SK-N-SH treated with all-trans-retinoic acid at 6 μM for 48 hours (cell line): Measurements from ENCODE around the gene ATP1A3.

Experiments used
- ATAC-seq: fragments of 200-7000 bp; cut with Tn5 transposase; 3 replicates; pipeline ENCODE4 v1.9.1; 2020; ENCODE audit warnings: mild to moderate bottlenecking, moderate library complexity
- ARNTL ChIP-seq: fragments of 450-650 bp; formaldehyde crosslinking; IDR thresholded peaks from 2 replicates; pipeline ENCODE4 v1.5.0; 2020; ENCODE audit warnings: low read depth, mild to moderate bottlenecking, moderate library complexity, borderline replicate concordance
- BACH2 ChIP-seq: fragments of 250-450 bp; sonication (Bioruptor Pico); IDR thresholded peaks from 2 replicates; pipeline ENCODE4 v1.9.0; 2021; ENCODE audit warnings: mild to moderate bottlenecking, borderline replicate concordance
- CREB5 ChIP-seq: fragments of 250-450 bp; sonication (Bioruptor Pico); IDR thresholded peaks from 2 replicates; pipeline ENCODE4 v1.5.1; 2020; ENCODE audit warnings: low read depth, mild to moderate bottlenecking, moderate library complexity
- CSDC2 ChIP-seq: fragments of 250-450 bp; sonication (Bioruptor Pico); IDR thresholded peaks from 2 replicates; pipeline ENCODE4 v1.5.0; 2020; ENCODE audit warnings: mild to moderate bottlenecking, moderate library complexity
- CSRNP3 ChIP-seq: fragments of 250-450 bp; sonication (Bioruptor Pico); IDR thresholded peaks from 2 replicates; pipeline ENCODE4 v1.5.1; 2021; ENCODE audit warnings: mild to moderate bottlenecking, moderate library complexity
- ISL1 ChIP-seq: fragments of 250-450 bp; sonication (Bioruptor Pico); IDR thresholded peaks from 2 replicates; pipeline ENCODE4 v2.1.2; 2022; ENCODE audit warnings: mild to moderate bottlenecking, moderate library complexity
- OSR1 ChIP-seq: fragments of 250-450 bp; sonication (Bioruptor Pico); IDR thresholded peaks from 2 replicates; pipeline ENCODE4 v1.8.0; 2022; ENCODE audit warnings: moderate library complexity, mild to moderate bottlenecking, inconsistent platforms
- PATZ1 ChIP-seq: fragments of 250-450 bp; sonication (Bioruptor Pico); IDR thresholded peaks from 2 replicates; pipeline ENCODE4 v1.8.0; 2020; ENCODE audit warnings: mild to moderate bottlenecking, moderate library complexity, borderline replicate concordance
- POU6F1 ChIP-seq: fragments of 250-450 bp; sonication (Bioruptor Pico); IDR thresholded peaks from 2 replicates; pipeline ENCODE4 v1.8.0; 2021; ENCODE audit warnings: low read depth, mild to moderate bottlenecking, moderate library complexity, borderline replicate concordance
- PPARA ChIP-seq: fragments of 250-450 bp; sonication (Bioruptor Pico); IDR thresholded peaks from 2 replicates; pipeline ENCODE4 v1.5.0; 2020; ENCODE audit warnings: mild to moderate bottlenecking, borderline replicate concordance
- RARB ChIP-seq: fragments of 250-450 bp; sonication (Bioruptor Pico); IDR thresholded peaks from 2 replicates; pipeline ENCODE4 v1.8.0; 2021; ENCODE audit warnings: mild to moderate bottlenecking, moderate library complexity
- SNAI2 ChIP-seq: fragments of 250-450 bp; sonication (Bioruptor Pico); IDR thresholded peaks from 2 replicates; pipeline ENCODE4 v1.5.0; 2020; ENCODE audit warnings: mild to moderate bottlenecking, moderate library complexity
- TCF4 ChIP-seq: fragments of 250-450 bp; sonication (Bioruptor Pico); IDR thresholded peaks from 2 replicates; pipeline ENCODE4 v1.8.0; 2021; ENCODE audit warnings: mild to moderate bottlenecking, moderate library complexity, borderline replicate concordance
- ZC3H10 ChIP-seq: fragments of 250-450 bp; sonication (Bioruptor Pico); IDR thresholded peaks from 2 replicates; pipeline ENCODE4 v1.5.1; 2021; ENCODE audit warnings: mild to moderate bottlenecking, moderate library complexity
- ZFP3 ChIP-seq: fragments of 250-450 bp; sonication (Bioruptor Pico); IDR thresholded peaks from 2 replicates; pipeline ENCODE4 v1.5.0; 2020; ENCODE audit warnings: mild to moderate bottlenecking, moderate library complexity
- ZFP30 ChIP-seq: fragments of 450-650 bp; formaldehyde crosslinking; IDR thresholded peaks from 2 replicates; pipeline ENCODE4 v1.5.0; 2022; ENCODE audit warnings: mild to moderate bottlenecking, moderate library complexity
- ZNF565 ChIP-seq: fragments of 450-650 bp; formaldehyde crosslinking; conservative IDR thresholded peaks from 2 replicates; pipeline ENCODE4 v1.5.0; 2020; ENCODE audit warnings: low read depth, mild to moderate bottlenecking, moderate library complexity
- ZNF70 ChIP-seq: fragments of 450-650 bp; formaldehyde crosslinking; IDR thresholded peaks from 2 replicates; pipeline ENCODE4 v1.5.0; 2020; ENCODE audit warnings: mild to moderate bottlenecking, moderate library complexity

The ATP1A3 gene

GRCh38 chr19:41937525-41938468 lies 56.2 kb downstream of the ATP1A3 start:
- no peak for ATAC-seq
- TF ChIP-seq RARB = no peak
- TF ChIP-seq PATZ1 (CRISPR knock-in tag) = no peak
- no peak for TF ChIP-seq ZNF70 (CRISPR knock-in tag)
- TF ChIP-seq ZC3H10 (CRISPR knock-in tag) = no peak
- TF ChIP-seq ZFP3 (CRISPR knock-in tag) = no peak

- no peak for ATAC-seq
- TF ChIP-seq CSRNP3 (CRISPR knock-in tag) = no peak
- TF ChIP-seq, all 23 proteins: peak for 0
Observed at GRCh38 chr19:41936961-41937360, 57.1 kb downstream of the ATP1A3 start.

- no peak; the same call in 2 of the 3 replicates for ATAC-seq
- no peak for TF ChIP-seq POU6F1 (CRISPR knock-in tag)
- no peak for TF ChIP-seq OSR1 (CRISPR knock-in tag)
- TF ChIP-seq CREB5 (CRISPR knock-in tag) = no peak
- TF ChIP-seq PATZ1 (CRISPR knock-in tag) = no peak
- TF ChIP-seq ISL1 (CRISPR knock-in tag) = no peak
- no peak for TF ChIP-seq ARNTL
- TF ChIP-seq CSRNP3 (CRISPR knock-in tag) = no peak
- TF ChIP-seq SNAI2 = no peak
- TF ChIP-seq TCF4 = no peak
- no peak for TF ChIP-seq BACH2
Observed at GRCh38 chr19:41936416-41936850, 57.6 kb downstream of the ATP1A3 start.

- no peak for ATAC-seq
- TF ChIP-seq TCF4 = no peak
- no peak for TF ChIP-seq ZFP30 (CRISPR knock-in tag)
- no peak for TF ChIP-seq RARB
- no peak for TF ChIP-seq ISL1 (CRISPR knock-in tag)
- no peak for TF ChIP-seq ZNF565 (CRISPR knock-in tag)
- no peak for TF ChIP-seq CSDC2 (CRISPR knock-in tag)
- TF ChIP-seq CSRNP3 (CRISPR knock-in tag) = no peak
- no peak for TF ChIP-seq PPARA (CRISPR knock-in tag)
- no peak for TF ChIP-seq ZFP3 (CRISPR knock-in tag)
Observed at GRCh38 chr19:41935760-41936415, 58.1 kb downstream of the ATP1A3 start.
